HepG2 (cell line): Measurements from ENCODE around the gene DUT. TPM values are rescaled to one million over a fixed set of nuclear protein-coding genes. Genes with fewer than 3 reads are reported as not detected.

Experiments
- AGO1 ChIP-seq: fragments of 200-400 bp; formaldehyde crosslinking; IDR thresholded peaks from 2 replicates; pipeline ENCODE4 v1.6.1; 2017; ENCODE audit warnings: mild to moderate bottlenecking, low read depth, low read length, moderate library complexity; ENCODE audit not compliant: poor library complexity, severe bottlenecking
- BRCA1 ChIP-seq: sonication (generic); formaldehyde crosslinking; IDR thresholded peaks from 2 replicates; pipeline ENCODE4 v1.4.0; 2020; ENCODE audit warnings: missing genetic modification reagents
- BRD4 ChIP-seq: sonication (generic); formaldehyde crosslinking; IDR thresholded peaks from 2 replicates; pipeline ENCODE4 v1.4.0; 2020; ENCODE audit warnings: missing genetic modification reagents
- MIXL1 ChIP-seq: IDR thresholded peaks from 2 replicates; pipeline ENCODE4 v1.6.1; 2016
- MTF2 ChIP-seq: sonication (generic); formaldehyde crosslinking; IDR thresholded peaks from 2 replicates; pipeline ENCODE4 v1.5.0; 2020; ENCODE audit warnings: missing genetic modification reagents, borderline replicate concordance
- PHF21A ChIP-seq: sonication (generic); formaldehyde crosslinking; IDR thresholded peaks from 2 replicates; pipeline ENCODE4 v1.5.0; 2020; ENCODE audit warnings: mild to moderate bottlenecking, missing genetic modification reagents
- ZFY ChIP-seq: sonication (generic); formaldehyde crosslinking; IDR thresholded peaks from 2 replicates; pipeline ENCODE4 v1.4.0; 2020; ENCODE audit warnings: missing genetic modification reagents
- ZKSCAN1 ChIP-seq: fragments of 150-350 bp; IDR thresholded peaks from 2 replicates; pipeline ENCODE4 v1.6.1; 2014; ENCODE audit warnings: low read length
- ZMYM4 ChIP-seq: sonication (generic); formaldehyde crosslinking; IDR thresholded peaks from 2 replicates; pipeline ENCODE4 v1.8.1; 2023; ENCODE audit warnings: mild to moderate bottlenecking, missing genetic modification reagents
- ZNF33B ChIP-seq: sonication (generic); formaldehyde crosslinking; IDR thresholded peaks from 2 replicates; pipeline ENCODE4 v1.5.1; 2020; ENCODE audit warnings: mild to moderate bottlenecking, missing genetic modification reagents
- ZNF644 ChIP-seq: IDR thresholded peaks from 2 replicates; pipeline ENCODE4 v1.6.1; 2016; ENCODE audit warnings: low read depth
- polyA plus RNA-seq, 8 experiments: library from polyadenylated mRNA; depleted of rRNA in 3 of 8; stranded (reverse) in 7 of 8; unstranded in 1 of 8; fragments of >200 nt; fragmentation: Illumina TruSeq in 4 of 8; extraction: Trizol in 4 of 8; gene quantifications; 2 replicates each; pipeline versions ENCODE4 v1.2.1 to v1.2.3, GENCODE V29; 2011 to 2016; ENCODE audit warnings: low read depth in 4 of 8, missing spikeins in 1 of 8, mixed read lengths in 1 of 8; ENCODE audit not compliant: insufficient read depth in 1 of 8
- total RNA-seq, 5 experiments: library from RNA; depleted of rRNA; stranded (reverse); fragments of >200 nt; fragmentation: Illumina TruSeq; extraction: Trizol; gene quantifications; 2 replicates each; pipeline ENCODE4 v1.2.3, GENCODE V29; 2016; ENCODE audit warnings: low read depth in 1 of 5
- TF ChIP-seq, protein P1 (sequence below): sonication (generic); formaldehyde crosslinking; IDR thresholded peaks from 2 replicates; pipeline ENCODE4 v1.4.0; 2020; ENCODE audit warnings: missing genetic modification reagents, mild to moderate bottlenecking, borderline replicate concordance
- TF ChIP-seq, protein P2 (sequence below): sonication (generic); formaldehyde crosslinking; IDR thresholded peaks from 2 replicates; pipeline ENCODE4 v1.5.0; 2020; ENCODE audit warnings: missing genetic modification reagents, mild to moderate bottlenecking, borderline replicate concordance
- TF ChIP-seq, protein P3 (sequence below): sonication (generic); formaldehyde crosslinking; IDR thresholded peaks from 2 replicates; pipeline ENCODE4 v1.4.0; 2020; ENCODE audit warnings: missing genetic modification reagents
- TF ChIP-seq, protein P4 (sequence below): IDR thresholded peaks from 2 replicates; pipeline ENCODE4 v1.6.1; 2016; ENCODE audit warnings: low read depth, missing genetic modification reagents, missing compliant biosample characterization

The DUT gene
- total and polyA plus RNA-seq, 2 of the 13 experiments (the other 11 are each of a cell fraction or from before 2014, with no cell fraction given): 36.7 to 131 TPM

DNA sequence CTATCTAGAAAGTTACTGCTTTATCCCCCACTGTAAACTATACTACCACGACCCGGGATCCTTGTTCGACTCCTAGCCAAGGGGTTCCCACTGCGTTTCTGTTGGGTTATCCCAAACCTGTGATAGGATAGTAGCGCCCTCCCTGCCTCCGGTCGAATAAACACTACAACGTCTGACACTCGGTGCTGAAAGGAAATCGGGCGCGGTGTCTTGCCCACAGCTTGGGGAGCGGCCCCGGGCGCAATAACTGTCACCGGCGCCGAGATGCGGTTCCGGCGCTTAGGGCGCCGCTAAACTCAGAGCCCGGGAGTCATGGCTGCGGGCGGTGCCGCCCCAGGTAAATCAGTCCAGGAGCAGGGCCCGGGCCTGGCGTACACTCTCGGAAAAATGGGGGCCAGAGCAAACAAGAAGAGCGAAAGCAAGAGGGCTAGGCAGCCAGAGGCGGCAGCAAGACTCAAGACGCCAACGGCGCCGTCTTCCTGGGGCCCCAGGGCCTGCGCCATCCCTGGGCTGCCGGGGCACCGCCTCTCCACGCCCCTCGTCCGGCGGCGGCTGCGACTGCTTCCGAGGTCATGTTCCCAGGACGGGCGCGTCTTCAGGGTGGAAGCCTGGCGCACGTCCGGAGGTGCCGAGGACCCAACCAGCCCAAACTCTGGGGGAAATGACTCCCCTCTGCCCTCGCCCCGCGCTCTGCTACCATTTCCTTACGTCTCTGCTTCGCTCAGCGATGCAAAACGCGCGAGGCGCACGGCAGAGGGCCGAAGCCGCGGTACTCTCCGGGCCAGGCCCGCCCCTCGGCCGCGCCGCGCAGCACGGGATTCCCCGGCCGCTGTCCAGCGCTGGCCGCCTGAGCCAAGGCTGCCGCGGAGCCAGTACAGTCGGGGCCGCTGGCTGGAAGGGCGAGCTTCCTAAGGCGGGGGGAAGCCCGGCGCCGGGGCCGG, at the start of gene DUT (continued):
- TF ChIP-seq, protein P1, sequence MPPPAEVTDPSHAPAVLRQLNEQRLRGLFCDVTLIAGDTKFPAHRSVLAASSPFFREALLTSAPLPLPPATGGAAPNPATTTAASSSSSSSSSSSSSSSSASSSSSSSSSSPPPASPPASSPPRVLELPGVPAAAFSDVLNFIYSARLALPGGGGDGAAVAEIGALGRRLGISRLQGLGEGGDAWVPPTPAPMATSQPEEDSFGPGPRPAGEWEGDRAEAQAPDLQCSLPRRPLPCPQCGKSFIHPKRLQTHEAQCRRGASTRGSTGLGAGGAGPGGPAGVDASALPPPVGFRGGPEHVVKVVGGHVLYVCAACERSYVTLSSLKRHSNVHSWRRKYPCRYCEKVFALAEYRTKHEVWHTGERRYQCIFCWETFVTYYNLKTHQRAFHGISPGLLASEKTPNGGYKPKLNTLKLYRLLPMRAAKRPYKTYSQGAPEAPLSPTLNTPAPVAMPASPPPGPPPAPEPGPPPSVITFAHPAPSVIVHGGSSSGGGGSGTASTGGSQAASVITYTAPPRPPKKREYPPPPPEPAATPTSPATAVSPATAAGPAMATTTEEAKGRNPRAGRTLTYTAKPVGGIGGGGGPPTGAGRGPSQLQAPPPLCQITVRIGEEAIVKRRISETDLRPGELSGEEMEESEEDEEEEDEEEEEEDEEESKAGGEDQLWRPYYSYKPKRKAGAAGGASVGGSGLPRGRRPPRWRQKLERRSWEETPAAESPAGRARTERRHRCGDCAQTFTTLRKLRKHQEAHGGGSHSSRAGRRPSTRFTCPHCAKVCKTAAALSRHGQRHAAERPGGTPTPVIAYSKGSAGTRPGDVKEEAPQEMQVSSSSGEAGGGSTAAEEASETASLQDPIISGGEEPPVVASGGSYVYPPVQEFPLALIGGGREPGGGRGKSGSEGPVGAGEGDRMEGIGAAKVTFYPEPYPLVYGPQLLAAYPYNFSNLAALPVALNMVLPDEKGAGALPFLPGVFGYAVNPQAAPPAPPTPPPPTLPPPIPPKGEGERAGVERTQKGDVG (CRISPR knock-in tag): no peak
- no peak for TF ChIP-seq ZNF644
- no peak for TF ChIP-seq MIXL1 (CRISPR knock-in tag)
- no peak; the same call in 1 of the 2 replicates for TF ChIP-seq PHF21A (CRISPR knock-in tag)
- TF ChIP-seq BRD4: peak; percentile 59; the same call in 1 of the 2 replicates
- TF ChIP-seq ZFY (CRISPR knock-in tag): peak; percentile 94
- TF ChIP-seq, protein P2, sequence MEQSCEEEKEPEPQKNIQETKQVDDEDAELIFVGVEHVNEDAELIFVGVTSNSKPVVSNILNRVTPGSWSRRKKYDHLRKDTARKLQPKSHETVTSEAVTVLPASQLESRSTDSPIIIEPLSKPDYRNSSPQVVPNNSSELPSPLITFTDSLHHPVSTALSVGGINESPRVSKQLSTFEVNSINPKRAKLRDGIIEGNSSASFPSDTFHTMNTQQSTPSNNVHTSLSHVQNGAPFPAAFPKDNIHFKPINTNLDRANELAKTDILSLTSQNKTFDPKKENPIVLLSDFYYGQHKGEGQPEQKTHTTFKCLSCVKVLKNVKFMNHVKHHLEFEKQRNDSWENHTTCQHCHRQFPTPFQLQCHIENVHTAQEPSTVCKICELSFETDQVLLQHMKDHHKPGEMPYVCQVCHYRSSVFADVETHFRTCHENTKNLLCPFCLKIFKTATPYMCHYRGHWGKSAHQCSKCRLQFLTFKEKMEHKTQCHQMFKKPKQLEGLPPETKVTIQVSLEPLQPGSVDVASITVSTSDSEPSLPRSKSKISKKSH (CRISPR knock-in tag): no peak; the same call in 1 of the 2 replicates
- no peak for TF ChIP-seq AGO1
- peak; percentile 60 for TF ChIP-seq ZMYM4
- TF ChIP-seq ZKSCAN1: no peak
- TF ChIP-seq ZNF33B (CRISPR knock-in tag): 0 out of 2 replicates have a peak, but pooled peaks have one; percentile 37
- no peak for TF ChIP-seq MTF2 (CRISPR knock-in tag)
- TF ChIP-seq BRCA1 (CRISPR knock-in tag): no peak
- TF ChIP-seq, protein P3, sequence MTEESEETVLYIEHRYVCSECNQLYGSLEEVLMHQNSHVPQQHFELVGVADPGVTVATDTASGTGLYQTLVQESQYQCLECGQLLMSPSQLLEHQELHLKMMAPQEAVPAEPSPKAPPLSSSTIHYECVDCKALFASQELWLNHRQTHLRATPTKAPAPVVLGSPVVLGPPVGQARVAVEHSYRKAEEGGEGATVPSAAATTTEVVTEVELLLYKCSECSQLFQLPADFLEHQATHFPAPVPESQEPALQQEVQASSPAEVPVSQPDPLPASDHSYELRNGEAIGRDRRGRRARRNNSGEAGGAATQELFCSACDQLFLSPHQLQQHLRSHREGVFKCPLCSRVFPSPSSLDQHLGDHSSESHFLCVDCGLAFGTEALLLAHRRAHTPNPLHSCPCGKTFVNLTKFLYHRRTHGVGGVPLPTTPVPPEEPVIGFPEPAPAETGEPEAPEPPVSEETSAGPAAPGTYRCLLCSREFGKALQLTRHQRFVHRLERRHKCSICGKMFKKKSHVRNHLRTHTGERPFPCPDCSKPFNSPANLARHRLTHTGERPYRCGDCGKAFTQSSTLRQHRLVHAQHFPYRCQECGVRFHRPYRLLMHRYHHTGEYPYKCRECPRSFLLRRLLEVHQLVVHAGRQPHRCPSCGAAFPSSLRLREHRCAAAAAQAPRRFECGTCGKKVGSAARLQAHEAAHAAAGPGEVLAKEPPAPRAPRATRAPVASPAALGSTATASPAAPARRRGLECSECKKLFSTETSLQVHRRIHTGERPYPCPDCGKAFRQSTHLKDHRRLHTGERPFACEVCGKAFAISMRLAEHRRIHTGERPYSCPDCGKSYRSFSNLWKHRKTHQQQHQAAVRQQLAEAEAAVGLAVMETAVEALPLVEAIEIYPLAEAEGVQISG: peak; percentile 82; the same call in 1 of the 2 replicates
- TF ChIP-seq, protein P4, sequence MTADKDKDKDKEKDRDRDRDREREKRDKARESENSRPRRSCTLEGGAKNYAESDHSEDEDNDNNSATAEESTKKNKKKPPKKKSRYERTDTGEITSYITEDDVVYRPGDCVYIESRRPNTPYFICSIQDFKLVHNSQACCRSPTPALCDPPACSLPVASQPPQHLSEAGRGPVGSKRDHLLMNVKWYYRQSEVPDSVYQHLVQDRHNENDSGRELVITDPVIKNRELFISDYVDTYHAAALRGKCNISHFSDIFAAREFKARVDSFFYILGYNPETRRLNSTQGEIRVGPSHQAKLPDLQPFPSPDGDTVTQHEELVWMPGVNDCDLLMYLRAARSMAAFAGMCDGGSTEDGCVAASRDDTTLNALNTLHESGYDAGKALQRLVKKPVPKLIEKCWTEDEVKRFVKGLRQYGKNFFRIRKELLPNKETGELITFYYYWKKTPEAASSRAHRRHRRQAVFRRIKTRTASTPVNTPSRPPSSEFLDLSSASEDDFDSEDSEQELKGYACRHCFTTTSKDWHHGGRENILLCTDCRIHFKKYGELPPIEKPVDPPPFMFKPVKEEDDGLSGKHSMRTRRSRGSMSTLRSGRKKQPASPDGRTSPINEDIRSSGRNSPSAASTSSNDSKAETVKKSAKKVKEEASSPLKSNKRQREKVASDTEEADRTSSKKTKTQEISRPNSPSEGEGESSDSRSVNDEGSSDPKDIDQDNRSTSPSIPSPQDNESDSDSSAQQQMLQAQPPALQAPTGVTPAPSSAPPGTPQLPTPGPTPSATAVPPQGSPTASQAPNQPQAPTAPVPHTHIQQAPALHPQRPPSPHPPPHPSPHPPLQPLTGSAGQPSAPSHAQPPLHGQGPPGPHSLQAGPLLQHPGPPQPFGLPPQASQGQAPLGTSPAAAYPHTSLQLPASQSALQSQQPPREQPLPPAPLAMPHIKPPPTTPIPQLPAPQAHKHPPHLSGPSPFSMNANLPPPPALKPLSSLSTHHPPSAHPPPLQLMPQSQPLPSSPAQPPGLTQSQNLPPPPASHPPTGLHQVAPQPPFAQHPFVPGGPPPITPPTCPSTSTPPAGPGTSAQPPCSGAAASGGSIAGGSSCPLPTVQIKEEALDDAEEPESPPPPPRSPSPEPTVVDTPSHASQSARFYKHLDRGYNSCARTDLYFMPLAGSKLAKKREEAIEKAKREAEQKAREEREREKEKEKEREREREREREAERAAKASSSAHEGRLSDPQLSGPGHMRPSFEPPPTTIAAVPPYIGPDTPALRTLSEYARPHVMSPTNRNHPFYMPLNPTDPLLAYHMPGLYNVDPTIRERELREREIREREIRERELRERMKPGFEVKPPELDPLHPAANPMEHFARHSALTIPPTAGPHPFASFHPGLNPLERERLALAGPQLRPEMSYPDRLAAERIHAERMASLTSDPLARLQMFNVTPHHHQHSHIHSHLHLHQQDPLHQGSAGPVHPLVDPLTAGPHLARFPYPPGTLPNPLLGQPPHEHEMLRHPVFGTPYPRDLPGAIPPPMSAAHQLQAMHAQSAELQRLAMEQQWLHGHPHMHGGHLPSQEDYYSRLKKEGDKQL (CRISPR knock-in tag): 0 out of 2 replicates have a peak, but pooled peaks have one; percentile 24
